H9 (cell line): ENCODE data around the gene NRIP3. TPM values are rescaled to one million over a fixed set of nuclear protein-coding genes. Genes with fewer than 3 reads are reported as not detected.

Source experiments
- DNase-seq: peaks from one replicate; pipeline ENCODE4 v3.0.0-alpha.2; 2017
- H2AFZ ChIP-seq: one replicate; pipeline ENCODE4 v1.6.1; 2013; ENCODE audit warnings: mild to moderate bottlenecking, low read length, control low read depth, moderate library complexity
- H2AK5ac ChIP-seq: 2 replicates; pipeline ENCODE4 v1.6.1; 2013; ENCODE audit warnings: low read length, control low read depth, mixed read lengths; ENCODE audit not compliant: insufficient read length
- H2BK120ac ChIP-seq: one replicate; pipeline ENCODE4 v1.6.1; 2013; ENCODE audit warnings: low read depth, mild to moderate bottlenecking, low read length, control low read depth, inconsistent platforms; ENCODE audit not compliant: poor library complexity, severe bottlenecking
- H2BK12ac ChIP-seq: 2 replicates; pipeline ENCODE4 v1.6.1; 2013; ENCODE audit warnings: low read length, control low read depth, mixed read lengths, low read depth; ENCODE audit not compliant: insufficient read length
- H2BK15ac ChIP-seq: 2 replicates; pipeline ENCODE4 v1.6.1; 2013; ENCODE audit warnings: low read depth, low read length, control low read depth
- H2BK20ac ChIP-seq: one replicate; pipeline ENCODE4 v1.6.1; 2013; ENCODE audit warnings: low read depth, mild to moderate bottlenecking, low read length, control low read depth, inconsistent platforms; ENCODE audit not compliant: poor library complexity, severe bottlenecking
- H2BK5ac ChIP-seq: 2 replicates; pipeline ENCODE4 v1.6.1; 2013; ENCODE audit warnings: low read length, control low read depth, mixed read lengths; ENCODE audit not compliant: insufficient read length
- H3K14ac ChIP-seq: 2 replicates; pipeline ENCODE4 v1.6.1; 2013; ENCODE audit warnings: low read length, control low read depth; ENCODE audit not compliant: insufficient read depth
- H3K18ac ChIP-seq: 2 replicates; pipeline ENCODE4 v1.6.1; 2013; ENCODE audit warnings: low read depth, mild to moderate bottlenecking, mixed read lengths, low read length, control low read depth; ENCODE audit not compliant: insufficient read length
- H3K23ac ChIP-seq: 2 replicates; pipeline ENCODE4 v1.6.1; 2013; ENCODE audit warnings: low read length, control low read depth, mixed read lengths, low read depth; ENCODE audit not compliant: insufficient read length
- H3K23me2 ChIP-seq: 2 replicates; pipeline ENCODE4 v1.6.1; 2013; ENCODE audit warnings: low read depth, mild to moderate bottlenecking, mixed read lengths, low read length, control low read depth; ENCODE audit not compliant: insufficient read length, poor library complexity, severe bottlenecking
- H3K27ac ChIP-seq: 2 replicates; pipeline ENCODE4 v1.5.1; 2013; ENCODE audit warnings: low read length, control low read depth, mixed read lengths, low read depth; ENCODE audit not compliant: insufficient read length
- H3K27me3 ChIP-seq: 2 replicates; pipeline ENCODE4 v1.6.1; 2013; ENCODE audit warnings: low read length, control low read depth, inconsistent platforms; ENCODE audit not compliant: insufficient read depth
- H3K4ac ChIP-seq: 2 replicates; pipeline ENCODE4 v1.6.1; 2013; ENCODE audit warnings: low read depth, mild to moderate bottlenecking, control low read depth, inconsistent platforms, low read length, moderate library complexity
- H3K4me1 ChIP-seq: 2 replicates; pipeline ENCODE4 v1.6.1; 2013; ENCODE audit warnings: low read length, control low read depth, inconsistent platforms; ENCODE audit not compliant: insufficient read depth
- H3K4me2 ChIP-seq: 2 replicates; pipeline ENCODE4 v1.6.1; 2013; ENCODE audit warnings: low read length, control low read depth, mixed read lengths; ENCODE audit not compliant: insufficient read length, insufficient read depth
- H3K56ac ChIP-seq: 2 replicates; pipeline ENCODE4 v1.6.1; 2013; ENCODE audit warnings: low read depth, mild to moderate bottlenecking, mixed read lengths, low read length, control low read depth; ENCODE audit not compliant: insufficient read length
- H3K79me1 ChIP-seq: 2 replicates; pipeline ENCODE4 v1.6.1; 2013; ENCODE audit warnings: low read depth, mild to moderate bottlenecking, moderate library complexity, low read length, control low read depth, inconsistent platforms; ENCODE audit not compliant: insufficient read depth, poor library complexity, severe bottlenecking
- H3K79me2 ChIP-seq: 2 replicates; pipeline ENCODE4 v1.6.1; 2013; ENCODE audit warnings: low read length, control low read depth, inconsistent platforms; ENCODE audit not compliant: insufficient read depth
- H3K9ac ChIP-seq: 2 replicates; pipeline ENCODE4 v1.6.1; 2013; ENCODE audit warnings: low read length, control low read depth, mixed read lengths; ENCODE audit not compliant: insufficient read length; ENCODE audit errors: extremely low read depth
- H3K9me3 ChIP-seq: one replicate; pipeline ENCODE4 v1.6.1; 2013; ENCODE audit warnings: low read depth, low read length, inconsistent platforms; ENCODE audit not compliant: control insufficient read depth
- H3T11ph ChIP-seq: one replicate; pipeline ENCODE4 v1.6.1; 2013; ENCODE audit warnings: mild to moderate bottlenecking, low read length, control low read depth, inconsistent platforms
- H4K20me1 ChIP-seq: one replicate; pipeline ENCODE4 v1.6.1; 2013; ENCODE audit not compliant: control insufficient read depth, insufficient read length, insufficient read depth
- H4K5ac ChIP-seq: 2 replicates; pipeline ENCODE4 v1.6.1; 2013; ENCODE audit warnings: low read depth, mild to moderate bottlenecking, mixed read lengths, low read length, control low read depth; ENCODE audit not compliant: insufficient read length
- H4K8ac ChIP-seq: replicated peaks from 2 replicates; pipeline ENCODE4 v1.6.1; 2013; ENCODE audit warnings: low read length, control low read depth, mixed read lengths, low read depth; ENCODE audit not compliant: insufficient read length
- H4K91ac ChIP-seq: 2 replicates; pipeline ENCODE4 v1.6.1; 2013; ENCODE audit warnings: low read depth, mild to moderate bottlenecking, moderate library complexity, mixed read lengths, low read length, control low read depth; ENCODE audit not compliant: insufficient read length
- H3K27ac Mint-ChIP-seq, 3 experiments: 2 replicates in 2 of 3; 3 replicates in 1 of 3; pipeline ENCODE4 v1.8.0; 2020 to 2021; ENCODE audit warnings: mixed read lengths in 3 of 3, mild to moderate bottlenecking in 1 of 3, moderate library complexity in 1 of 3
- H3K27me3 Mint-ChIP-seq: 2 replicates; pipeline ENCODE4 v1.8.0; 2021; ENCODE audit warnings: low read depth, mild to moderate bottlenecking, moderate library complexity, mixed read lengths
- H3K36me3 Mint-ChIP-seq, 3 experiments: 2 replicates in 2 of 3; 3 replicates in 1 of 3; pipeline ENCODE4 v1.8.0; 2020 to 2021; ENCODE audit warnings: low read depth in 3 of 3, mixed read lengths in 3 of 3; ENCODE audit not compliant: insufficient read depth in 1 of 3
- H3K4me1 Mint-ChIP-seq, 2 experiments: 2 replicates each; pipeline ENCODE4 v1.8.0; 2020; ENCODE audit warnings: mixed read lengths in 2 of 2
- H3K4me3 Mint-ChIP-seq, 2 experiments: 2 replicates in 1 of 2; 3 replicates in 1 of 2; pipeline ENCODE4 v1.8.0; 2020 to 2021; ENCODE audit warnings: mild to moderate bottlenecking in 2 of 2, mixed read lengths in 2 of 2, moderate library complexity in 1 of 2
- H3K9me3 Mint-ChIP-seq, 2 experiments: 2 replicates in 1 of 2; 3 replicates in 1 of 2; pipeline ENCODE4 v1.8.0; 2020; ENCODE audit warnings: mild to moderate bottlenecking in 2 of 2, mixed read lengths in 2 of 2, moderate library complexity in 1 of 2
- CTCF ChIP-seq: fragments of 200-600 bp; sonication (generic); conservative IDR thresholded peaks from 3 replicates; pipeline ENCODE4 v1.8.0; 2021; ENCODE audit warnings: antibody characterized with exemption, mild to moderate bottlenecking
- WGBS: extraction: QIAGEN DNeasy Blood & Tissue Kit; methylation state at CpG from one replicate; pipeline ENCODE4 v1.1.7; 2013; ENCODE audit warnings: missing lambda C conversion rate, low lambda C conversion rate, mixed read lengths; ENCODE audit not compliant: insufficient read length; ENCODE audit errors: extremely low coverage; 5-methylcytosine and 5-hydroxymethylcytosine counted together
- total RNA-seq: library from RNA; stranded (reverse); gene quantifications from 2 replicates; pipeline ENCODE4 v1.2.1, GENCODE V29; 2021

Gene NRIP3
- total RNA-seq, 1 experiment from 2014 or later = 4.2 TPM

GRCh38 chr11:9047964-9048523 lies 44.2 kb upstream of the NRIP3 start:
- Histone ChIP-seq H3K56ac (no peak overlapping the region), H4K5ac (no peak overlapping the region), H3K27me3 (no peaks in the 10 kb centered on the region), H3K18ac (no peak overlapping the region), H3K23ac (no peak overlapping the region), H3K9me3 (no peaks in the 10 kb centered on the region), H2BK12ac (no peak overlapping the region), H3K79me1 (no peaks in the 10 kb centered on the region), H3K4me2 (no peak overlapping the region), H3K9ac (no peak overlapping the region), H3K23me2 (no peaks in the 10 kb centered on the region), H2AFZ (no peak overlapping the region), H4K20me1 (no peaks in the 10 kb centered on the region), H3K4ac (no peak overlapping the region), H3K27ac (no peak overlapping the region), H2BK120ac (no peak overlapping the region), H3K14ac (no peak overlapping the region), H4K91ac (no peak overlapping the region), H4K8ac (no peak overlapping the region), H3K4me1 (no peaks in the 10 kb centered on the region; the same call in 1 of the 2 replicates), H2BK15ac (no peak overlapping the region), H3T11ph (no peak overlapping the region), H2AK5ac (no peak overlapping the region), H2BK20ac (no peak overlapping the region), H3K79me2 (no peaks in the 10 kb centered on the region), H2BK5ac (no peak overlapping the region)
- no peak overlapping the region for H3K4me3 Mint-ChIP-seq
- no peak overlapping the region for H3K27ac Mint-ChIP-seq
- TF ChIP-seq CTCF = no peak
- H3K9me3 Mint-ChIP-seq = no peaks in the 10 kb centered on the region
- peaks cover 23 to 30% of the 10 kb centered on the region in 2 experiments for H3K4me1 Mint-ChIP-seq
- no peaks in the 10 kb centered on the region for H3K36me3 Mint-ChIP-seq
- DNase-seq = no peak
- no peaks in the 10 kb centered on the region for H3K27me3 Mint-ChIP-seq
- no CpG with 5 or more reads among the region's 9 CpGs for WGBS
